Lung (tissue), 12 donors: Measurements from ENCODE around the gene CATSPERZ. TPM values are rescaled to one million over a fixed set of nuclear protein-coding genes. Genes with fewer than 3 reads are reported as not detected.
A peak's percentile ranks its signal among the peaks of the same experiment; 100 is the strongest.

Experiments used
- ATAC-seq: fragments of 200-7000 bp; cut with Tn5 transposase; one replicate; pipeline ENCODE4 v1.9.1; 2020; ENCODE audit warnings: moderate number of reproducible peaks; ENCODE audit not compliant: insufficient read depth, low FRiP score
- DNase-seq, 3 donors: peaks; one replicate each; pipeline ENCODE4 v3.0.0-alpha.2; 2013 to 2017
- H3K27ac ChIP-seq, 2 donors: one replicate each; pipeline ENCODE4 v1.5.1; 2013; ENCODE audit warnings: mild to moderate bottlenecking in 2 of 2, moderate library complexity in 2 of 2, control low read depth in 1 of 2, inconsistent platforms in 1 of 2, low read depth in 1 of 2, low read length in 1 of 2
- H3K27me3 ChIP-seq, 3 donors: one replicate each; pipeline ENCODE4 v1.5.1; 2013; ENCODE audit warnings: low read length in 2 of 3; ENCODE audit not compliant: control insufficient read depth in 3 of 3, insufficient read depth in 3 of 3
- H3K36me3 ChIP-seq, 4 donors: one replicate each; pipeline ENCODE4 v1.5.1; 2013; ENCODE audit warnings: low read length in 4 of 4, mild to moderate bottlenecking in 1 of 4, moderate library complexity in 1 of 4; ENCODE audit not compliant: control insufficient read depth in 4 of 4, insufficient read depth in 4 of 4
- H3K4me1 ChIP-seq, 5 donors: one replicate each; pipeline ENCODE4 v1.5.1; 2013; ENCODE audit warnings: low read length in 5 of 5, mild to moderate bottlenecking in 2 of 5, moderate library complexity in 1 of 5; ENCODE audit not compliant: control insufficient read depth in 5 of 5, insufficient read depth in 5 of 5
- H3K4me3 ChIP-seq: one replicate; pipeline ENCODE4 v1.5.1; 2013; ENCODE audit warnings: mild to moderate bottlenecking, control low read depth, moderate library complexity
- H3K9ac ChIP-seq, 2 donors: one replicate each; pipeline ENCODE4 v1.5.1; 2013; ENCODE audit warnings: low read length in 2 of 2, control low read depth in 1 of 2; ENCODE audit not compliant: insufficient read depth in 1 of 2
- H3K9me3 ChIP-seq, 4 donors: one replicate each; pipeline ENCODE4 v1.5.1; 2013; ENCODE audit warnings: low read length in 3 of 4, mild to moderate bottlenecking in 1 of 4, moderate library complexity in 1 of 4; ENCODE audit not compliant: control insufficient read depth in 4 of 4, insufficient read depth in 3 of 4
- WGBS, 2 donors: extraction: QIAGEN DNeasy Blood & Tissue Kit; methylation state at CpG; one replicate each; pipeline ENCODE4 v1.1.7; 2013; 5-methylcytosine and 5-hydroxymethylcytosine counted together
- polyA plus RNA-seq, 2 donors: library from polyadenylated mRNA; stranded (reverse); fragments of 200-250 nt; gene quantifications; one replicate each; pipeline ENCODE4 v1.2.1, GENCODE V29; 2013
- total RNA-seq, 2 donors: library from RNA; depleted of rRNA in 1 of 2; stranded (reverse); fragments of >200 nt in 1 of 2; gene quantifications; one replicate each; pipeline ENCODE4 v1.2.1, GENCODE V29; 2014 to 2021
- TF ChIP-seq, protein P1 (sequence below): IDR thresholded peaks from 2 replicates; pipeline ENCODE4 v1.5.1; 2012; ENCODE audit warnings: mild to moderate bottlenecking; ENCODE audit errors: control extremely low read depth, extremely low read depth
- donor health status: control.
- donor health status: control.
- donor health status: Bipolar disorder and iron deficiency.
- donor health status: healthy.
- donor health status: DM: yes; HTN: yes; CAD: no.

CATSPERZ gene
- total and polyA plus RNA-seq, 4 donors = 0.31 to 0.98 (median 0.67) TPM; not detected in 1

DNA sequence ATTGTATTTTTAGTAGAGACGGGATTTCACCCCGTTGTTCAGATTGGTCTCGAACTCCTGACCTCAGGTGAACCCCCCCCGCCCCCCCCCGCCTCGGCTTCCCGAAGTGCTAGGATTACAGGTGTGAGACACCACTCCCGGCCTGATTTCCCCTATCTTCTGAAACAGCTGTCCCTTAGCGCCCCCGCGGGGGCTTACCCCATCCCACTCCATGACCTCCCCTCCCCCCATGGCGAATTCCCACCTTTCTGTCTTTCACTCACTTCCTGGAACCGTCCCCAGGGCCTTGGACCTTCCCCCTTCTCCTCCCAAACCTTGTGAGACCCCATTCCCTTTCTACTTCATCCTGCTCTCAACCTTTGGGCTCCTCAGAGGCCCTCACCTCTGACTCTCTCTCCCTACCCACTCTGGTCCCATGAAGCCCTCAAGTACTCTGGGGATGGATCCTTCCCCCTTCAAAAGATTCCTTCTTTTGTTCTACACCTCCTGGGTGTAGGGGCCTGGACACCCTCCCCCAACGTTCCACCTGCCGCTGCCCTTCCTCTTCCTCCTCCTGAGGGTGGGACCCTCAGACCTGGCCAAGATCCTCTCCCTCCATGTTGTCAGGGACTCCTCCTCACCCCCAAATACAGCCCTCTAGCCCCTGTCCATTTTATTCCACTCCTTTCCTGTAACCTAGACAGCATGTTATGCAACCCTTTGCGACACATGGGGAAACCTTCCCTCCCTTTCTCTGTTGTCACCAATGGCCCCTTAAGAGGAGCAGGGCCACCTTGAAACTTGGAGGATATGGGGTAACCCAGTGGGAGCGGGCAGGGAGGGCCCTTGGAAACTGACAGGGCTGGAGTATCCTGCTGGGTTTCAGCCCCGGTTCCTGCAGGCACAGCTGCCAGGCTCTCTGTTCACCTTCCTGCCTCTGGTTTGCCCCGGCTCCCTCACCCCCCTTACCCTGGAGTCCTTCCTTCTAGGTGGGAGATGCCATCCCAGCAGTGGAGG is 18.9 kb downstream of the CATSPERZ start:
- no peaks in the 10 kb centered on the region for H3K9me3 ChIP-seq
- peak overlapping the region; percentile 93 to 97 for H3K27ac ChIP-seq
- no peak for DNase-seq
- ATAC-seq = no peak
- peak overlapping the region; percentile 73 for H3K4me3 ChIP-seq
- H3K4me1 ChIP-seq = peaks cover 0 to 16% (median 3%) of the 10 kb centered on the region in 5 donors
- TF ChIP-seq, protein P1, sequence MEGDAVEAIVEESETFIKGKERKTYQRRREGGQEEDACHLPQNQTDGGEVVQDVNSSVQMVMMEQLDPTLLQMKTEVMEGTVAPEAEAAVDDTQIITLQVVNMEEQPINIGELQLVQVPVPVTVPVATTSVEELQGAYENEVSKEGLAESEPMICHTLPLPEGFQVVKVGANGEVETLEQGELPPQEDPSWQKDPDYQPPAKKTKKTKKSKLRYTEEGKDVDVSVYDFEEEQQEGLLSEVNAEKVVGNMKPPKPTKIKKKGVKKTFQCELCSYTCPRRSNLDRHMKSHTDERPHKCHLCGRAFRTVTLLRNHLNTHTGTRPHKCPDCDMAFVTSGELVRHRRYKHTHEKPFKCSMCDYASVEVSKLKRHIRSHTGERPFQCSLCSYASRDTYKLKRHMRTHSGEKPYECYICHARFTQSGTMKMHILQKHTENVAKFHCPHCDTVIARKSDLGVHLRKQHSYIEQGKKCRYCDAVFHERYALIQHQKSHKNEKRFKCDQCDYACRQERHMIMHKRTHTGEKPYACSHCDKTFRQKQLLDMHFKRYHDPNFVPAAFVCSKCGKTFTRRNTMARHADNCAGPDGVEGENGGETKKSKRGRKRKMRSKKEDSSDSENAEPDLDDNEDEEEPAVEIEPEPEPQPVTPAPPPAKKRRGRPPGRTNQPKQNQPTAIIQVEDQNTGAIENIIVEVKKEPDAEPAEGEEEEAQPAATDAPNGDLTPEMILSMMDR = no peak
- peaks cover 0 to 37% (median 5%) of the 10 kb centered on the region in 4 donors for H3K36me3 ChIP-seq
- WGBS, 2 donors = 11 to 18% methylated on average over 18 of the region's 19 CpGs
- no peaks in the 10 kb centered on the region for H3K27me3 ChIP-seq
- peak overlapping the region in 1 of 2 donors; percentile 75 for H3K9ac ChIP-seq

DNA sequence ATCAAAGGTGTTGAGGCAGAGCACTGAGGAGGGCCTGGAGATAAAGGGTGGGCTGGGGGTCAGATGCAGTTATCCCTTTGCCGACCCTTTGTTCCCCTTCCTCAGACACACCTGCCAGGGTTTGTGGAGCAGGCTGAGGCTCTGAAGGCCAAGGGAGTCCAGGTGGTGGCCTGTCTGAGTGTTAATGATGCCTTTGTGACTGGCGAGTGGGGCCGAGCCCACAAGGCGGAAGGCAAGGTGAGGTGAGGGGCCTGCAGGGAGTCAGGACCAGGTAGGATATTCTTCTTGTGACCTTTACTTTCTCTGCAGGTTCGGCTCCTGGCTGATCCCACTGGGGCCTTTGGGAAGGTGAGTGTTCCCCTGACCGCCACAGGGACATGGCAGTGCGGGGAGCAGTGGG is 20.4 kb downstream of the CATSPERZ start:
- H3K9ac ChIP-seq = no peak overlapping the region
- TF ChIP-seq, protein P1 = no peak

DNA sequence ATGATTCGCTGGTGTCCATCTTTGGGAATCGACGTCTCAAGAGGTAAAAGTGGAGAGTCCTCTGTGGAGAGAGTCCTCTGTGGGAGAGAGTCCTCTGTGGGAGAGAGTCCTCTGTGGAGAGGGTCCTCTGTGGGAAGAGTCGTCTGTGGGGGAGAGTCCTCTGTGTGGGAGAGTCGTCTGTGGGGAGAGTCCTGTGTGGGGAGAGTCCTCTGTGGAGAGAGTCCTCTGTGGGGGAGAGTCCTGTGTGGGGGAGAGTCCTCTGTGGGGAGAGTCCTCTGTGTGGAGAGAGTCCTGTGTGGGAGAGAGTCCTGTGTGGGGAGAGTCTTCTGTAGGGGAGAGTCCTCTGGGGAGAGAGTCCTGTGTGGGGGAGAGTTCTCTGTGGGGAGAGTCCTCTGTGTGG is 20.9 kb downstream of the CATSPERZ start:
- H3K27ac ChIP-seq = peak overlapping the region in 1 of 2 donors; percentile 80
- no peak overlapping the region for H3K4me3 ChIP-seq
- ATAC-seq (no peak), DNase-seq (no peak)
- no peaks in the 10 kb centered on the region for H3K27me3 ChIP-seq
- H3K36me3 ChIP-seq = peaks cover 0 to 21% (median under 1%) of the 10 kb centered on the region in 4 donors
- TF ChIP-seq, protein P1 = no peak
- no peaks in the 10 kb centered on the region for H3K9me3 ChIP-seq
- no peak overlapping the region for H3K9ac ChIP-seq
- 71 to 92% methylated on average over 5 of the region's 5 CpGs for WGBS, 2 donors
- H3K4me1 ChIP-seq = peaks cover 0 to 16% (median 3%) of the 10 kb centered on the region in 5 donors

More for the DNA sequence above, 20.4 kb downstream of the CATSPERZ start:
- DNase-seq (no peak), ATAC-seq (no peak)
- peaks cover 0 to 23% (median under 1%) of the 10 kb centered on the region in 4 donors for H3K36me3 ChIP-seq
- H3K9me3 ChIP-seq = no peaks in the 10 kb centered on the region
- 92 to 96% methylated on average over 7 of the region's 7 CpGs for WGBS, 2 donors
- H3K4me1 ChIP-seq = peaks cover 0 to 16% (median 3%) of the 10 kb centered on the region in 5 donors
- H3K27ac ChIP-seq = peak overlapping the region in 1 of 2 donors; percentile 80
- H3K4me3 ChIP-seq = no peak overlapping the region
- H3K27me3 ChIP-seq = no peaks in the 10 kb centered on the region
